Cortex of kidney (tissue), 1 donor: ENCODE data around the gene GPATCH1.
"Not testable (repeated sequence)": the region's sequence is repeated elsewhere in the genome, so short reads cannot be mapped to it uniquely, and the experiment has no call there.

ENCODE experiments used
- DNase-seq: peaks from one replicate; lab custom pipeline; 2025; lab: John Stamatoyannopoulos, UW

Gene GPATCH1

GRCh38 chr19:33117501-33117900, 36.5 kb downstream of the GPATCH1 start:
- no peak for DNase-seq

GRCh38 chr19:33118643-33119042, 37.7 kb downstream of the GPATCH1 start:
- DNase-seq = no peak

- DNase-seq = no peak
These were observed 43.5 kb downstream of the GPATCH1 start for GRCh38 chr19:33124207-33125098.

GRCh38 chr19:33125929-33126388, 45.0 kb downstream of the GPATCH1 start:
- no peak for DNase-seq

- not testable (repeated sequence) for DNase-seq
These were observed 45.7 kb downstream of the GPATCH1 start for GRCh38 chr19:33126712-33127111.

GRCh38 chr19:33129901-33130300, 48.9 kb downstream of the GPATCH1 start:
- DNase-seq = no peak

- DNase-seq = no peak
These were observed 49.5 kb downstream of the GPATCH1 start for GRCh38 chr19:33130433-33130832.

- no peak for DNase-seq
These were observed 51.0 kb downstream of the GPATCH1 start, which contains the start of gene WDR88 for GRCh38 chr19:33132021-33132420. Gene WDR88 (plus strand): TSS chr19:33132114. CDS start chr19:33132170, 56 bp downstream.

- DNase-seq = no peak
These were observed 51.4 kb downstream of the GPATCH1 start for GRCh38 chr19:33132425-33132824.

- no peak for DNase-seq
These were observed 52.6 kb downstream of the GPATCH1 start for GRCh38 chr19:33133438-33134031.

- no peak for DNase-seq
These were observed 53.6 kb downstream of the GPATCH1 start for GRCh38 chr19:33134571-33135041.

GRCh38 chr19:33139165-33139564, 58.2 kb downstream of the GPATCH1 start:
- DNase-seq = no peak

GRCh38 chr19:33143897-33144405, 63.0 kb downstream of the GPATCH1 start:
- DNase-seq = no peak

GRCh38 chr19:33146209-33146608, 65.2 kb downstream of the GPATCH1 start:
- DNase-seq = no peak

GRCh38 chr19:33147538-33147937, 66.6 kb downstream of the GPATCH1 start:
- no peak for DNase-seq

- no peak for DNase-seq
These were observed 70.0 kb downstream of the GPATCH1 start for GRCh38 chr19:33150852-33151518.

- DNase-seq = no peak
These were observed 71.2 kb downstream of the GPATCH1 start for GRCh38 chr19:33152176-33152575.

- not testable (repeated sequence) for DNase-seq
These were observed 71.6 kb downstream of the GPATCH1 start for GRCh38 chr19:33152625-33153024.

GRCh38 chr19:33154313-33154712, 73.3 kb downstream of the GPATCH1 start:
- DNase-seq = not testable (repeated sequence)

GRCh38 chr19:33156334-33156733, 75.4 kb downstream of the GPATCH1 start:
- no peak for DNase-seq

GRCh38 chr19:33157906-33158305, 76.9 kb downstream of the GPATCH1 start:
- no peak for DNase-seq

GRCh38 chr19:33158365-33158764, 77.4 kb downstream of the GPATCH1 start:
- no peak for DNase-seq
